ENCODE data around the gene PACC1. TPM values are rescaled to one million over a fixed set of nuclear protein-coding genes. Genes with fewer than 3 reads are reported as not detected.

PACC1 gene
- polyA plus RNA-seq, 1 experiment, result 10.6 TPM

GRCh38 chr1:212421165-212421564 is 6.5 kb upstream of the PACC1 start:
- no peak for DNase-seq (ENCODE audit: low read depth, low spot score)
- ChIA-PET POLR2A (no interaction called here), CTCF (interaction anchor here (1.0 kb wide), 1 partner anchor 350 kb away, joined by 3 read pairs; no protein-coding TSS in a partner anchor)
- Histone ChIP-seq H3K27ac (ENCODE audit: low read depth, low read length) (no peak overlapping the region), H3K27me3 (ENCODE audit: control insufficient read depth, insufficient read depth, low read length) (peaks cover 25% of the 10 kb centered on the region), H3K4me3 (ENCODE audit: low read depth, low read length) (no peak overlapping the region), H3K9me3 (ENCODE audit: control insufficient read depth, insufficient read depth, low read length) (no peaks in the 10 kb centered on the region)
- TF ChIP-seq, protein P1, sequence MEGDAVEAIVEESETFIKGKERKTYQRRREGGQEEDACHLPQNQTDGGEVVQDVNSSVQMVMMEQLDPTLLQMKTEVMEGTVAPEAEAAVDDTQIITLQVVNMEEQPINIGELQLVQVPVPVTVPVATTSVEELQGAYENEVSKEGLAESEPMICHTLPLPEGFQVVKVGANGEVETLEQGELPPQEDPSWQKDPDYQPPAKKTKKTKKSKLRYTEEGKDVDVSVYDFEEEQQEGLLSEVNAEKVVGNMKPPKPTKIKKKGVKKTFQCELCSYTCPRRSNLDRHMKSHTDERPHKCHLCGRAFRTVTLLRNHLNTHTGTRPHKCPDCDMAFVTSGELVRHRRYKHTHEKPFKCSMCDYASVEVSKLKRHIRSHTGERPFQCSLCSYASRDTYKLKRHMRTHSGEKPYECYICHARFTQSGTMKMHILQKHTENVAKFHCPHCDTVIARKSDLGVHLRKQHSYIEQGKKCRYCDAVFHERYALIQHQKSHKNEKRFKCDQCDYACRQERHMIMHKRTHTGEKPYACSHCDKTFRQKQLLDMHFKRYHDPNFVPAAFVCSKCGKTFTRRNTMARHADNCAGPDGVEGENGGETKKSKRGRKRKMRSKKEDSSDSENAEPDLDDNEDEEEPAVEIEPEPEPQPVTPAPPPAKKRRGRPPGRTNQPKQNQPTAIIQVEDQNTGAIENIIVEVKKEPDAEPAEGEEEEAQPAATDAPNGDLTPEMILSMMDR (IDR thresholded peaks at IDR 0.05; ENCODE audit: low read depth, low read length), result no peak

GRCh38 chr1:212415107-212415841 is 588 bp upstream of the PACC1 start:
- TF ChIP-seq, protein P1 (IDR thresholded peaks at IDR 0.05; ENCODE audit: low read depth, low read length), result no peak

DNA sequence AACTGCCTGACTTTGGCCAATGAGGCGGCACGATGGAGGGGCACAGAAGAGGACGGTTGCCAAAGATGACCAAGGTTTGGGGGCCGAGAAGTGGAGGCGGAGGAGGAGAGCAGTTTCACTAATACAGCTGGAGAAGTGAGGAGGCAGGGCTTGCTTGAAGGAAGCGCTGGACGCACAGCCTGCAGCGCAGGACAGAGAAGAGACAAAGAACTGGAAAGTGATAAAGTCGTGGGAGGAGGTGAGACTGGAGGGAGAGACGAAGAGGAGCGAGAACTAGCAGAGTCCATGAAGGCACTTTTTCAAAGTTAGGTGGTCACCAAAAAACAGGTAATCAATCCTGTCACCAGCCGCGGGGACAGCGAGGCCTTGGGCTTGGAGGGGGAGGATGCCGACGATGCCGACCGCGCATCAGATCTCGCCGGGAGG is 771 bp downstream of the PACC1 start:
- H3K9me3 ChIP-seq (ENCODE audit: control insufficient read depth, insufficient read depth, low read length), result no peaks in the 10 kb centered on the region; the same call in 1 of the 2 replicates
- POLR2A ChIA-PET, result no interaction called here
- TF ChIP-seq, protein P1 (IDR thresholded peaks at IDR 0.05; ENCODE audit: low read depth, low read length), result no peak
- CTCF ChIA-PET, result interaction anchor here (2.3 kb wide), 1 partner anchor 42 kb away, joined by 9 read pairs; no protein-coding TSS in a partner anchor
- no peaks in the 10 kb centered on the region for H3K27me3 ChIP-seq (ENCODE audit: control insufficient read depth, insufficient read depth, low read length)
- peak overlapping the region; percentile 90 for H3K4me3 ChIP-seq (ENCODE audit: low read depth, low read length)
- DNase-seq (ENCODE audit: low read depth, low spot score), result no peak
- no peak overlapping the region for H3K27ac ChIP-seq (ENCODE audit: low read depth, low read length)

More at GRCh38 chr1:212415107-212415841, 588 bp upstream of the PACC1 start:
- DNase-seq (ENCODE audit: low read depth, low spot score), result no peak
- Histone ChIP-seq H3K27me3 (ENCODE audit: control insufficient read depth, insufficient read depth, low read length) (peaks cover 4% of the 10 kb centered on the region), H3K9me3 (ENCODE audit: control insufficient read depth, insufficient read depth, low read length) (no peaks in the 10 kb centered on the region; the same call in 1 of the 2 replicates), H3K4me3 (ENCODE audit: low read depth, low read length) (peak overlapping the region; percentile 90), H3K27ac (ENCODE audit: low read depth, low read length) (no peak overlapping the region)
- CTCF ChIA-PET, result interaction anchor here (0.6 to 2.3 kb wide), 2 partner anchors 41 to 367 kb away, joined by 3 to 9 read pairs; no protein-coding TSS in a partner anchor
- POLR2A ChIA-PET, result interaction anchor here (1.0 kb wide), 1 partner anchor 15 kb away, joined by 3 read pairs; no protein-coding TSS in a partner anchor

- POLR2A ChIA-PET, result interaction anchor here (0.6 kb wide), 1 partner anchor 340 kb away, joined by 3 read pairs; no protein-coding TSS in a partner anchor
Measured at GRCh38 chr1:212412374-212412773, 2.3 kb downstream of the PACC1 start.

More at GRCh38 chr1:212412374-212412773, 2.3 kb downstream of the PACC1 start:
- Histone ChIP-seq H3K4me3 (ENCODE audit: low read depth, low read length) (no peak overlapping the region), H3K27me3 (ENCODE audit: control insufficient read depth, insufficient read depth, low read length) (no peaks in the 10 kb centered on the region), H3K27ac (ENCODE audit: low read depth, low read length) (no peak overlapping the region), H3K9me3 (ENCODE audit: control insufficient read depth, insufficient read depth, low read length) (no peaks in the 10 kb centered on the region; the same call in 1 of the 2 replicates)
- CTCF ChIA-PET, result no interaction called here
- TF ChIP-seq, protein P1 (IDR thresholded peaks at IDR 0.05; ENCODE audit: low read depth, low read length), result no peak
- no peak for DNase-seq (ENCODE audit: low read depth, low spot score)
